ENCODE measurements around the gene SMIM21.

- TF ChIP-seq CTCF (IDR thresholded peaks at IDR 0.05; ENCODE audit: low read length) (no peak), EZH2 (optimal IDR thresholded peaks at IDR 0.05; ENCODE audit: low read depth, low read length) (no peak)
Measured at GRCh38 chr18:75408554-75409506, 18.7 kb downstream of the SMIM21 start.
